ENCODE results near the gene ARAP3.
A peak's percentile ranks its signal among the peaks of the same experiment; 100 is the strongest.

ARAP3 gene

GRCh38 chr5:141665995-141666940 is 15.8 kb downstream of the ARAP3 start:
- no peak for DNase-seq

GRCh38 chr5:141664733-141665461 is 17.1 kb downstream of the ARAP3 start:
- DNase-seq, result peak; percentile 74 to 77

GRCh38 chr5:141663506-141663905 is 18.5 kb downstream of the ARAP3 start:
- no peak for DNase-seq

- DNase-seq, result no peak
Observed at GRCh38 chr5:141662028-141662427, 20.0 kb downstream of the ARAP3 start.

- DNase-seq, result no peak
Observed at GRCh38 chr5:141657937-141658545, 24.0 kb downstream of the ARAP3 start.

- no peak for DNase-seq
Observed at GRCh38 chr5:141657404-141657803, 24.6 kb downstream of the ARAP3 start.

GRCh38 chr5:141656396-141656795 is 25.6 kb downstream of the ARAP3 start:
- no peak for DNase-seq

- no peak for DNase-seq
Observed at GRCh38 chr5:141655020-141655419, 27.0 kb downstream of the ARAP3 start.

- no peak for DNase-seq
Observed at GRCh38 chr5:141654298-141654697, 27.7 kb downstream of the ARAP3 start.

GRCh38 chr5:141651728-141652105 is 30.3 kb downstream of the ARAP3 start:
- no peak for DNase-seq

GRCh38 chr5:141650851-141651727 is 30.9 kb downstream of the ARAP3 start, which contains the start of gene FCHSD1:
Gene FCHSD1, minus strand, starts transcription at chr5:141651418. Its CDS starts 50 bp downstream, at chr5:141651368.
- DNase-seq, result peak; percentile 50 to 58

GRCh38 chr5:141649972-141650371 is 32.1 kb downstream of the ARAP3 start:
- DNase-seq, result no peak

GRCh38 chr5:141649056-141649688 is 32.9 kb downstream of the ARAP3 start:
- no peak for DNase-seq

- no peak for DNase-seq
Observed at GRCh38 chr5:141647851-141648250, 34.2 kb downstream of the ARAP3 start.

GRCh38 chr5:141647242-141647641 is 34.8 kb downstream of the ARAP3 start:
- DNase-seq, result no peak

GRCh38 chr5:141646026-141646425 is 36.0 kb downstream of the ARAP3 start:
- no peak for DNase-seq

- peak; percentile 35 to 37 for DNase-seq
Observed at GRCh38 chr5:141641634-141642267, 40.3 kb downstream of the ARAP3 start.

GRCh38 chr5:141640698-141641097 is 41.3 kb downstream of the ARAP3 start:
- DNase-seq, result no peak

- DNase-seq, result no peak
Observed at GRCh38 chr5:141640051-141640415, 42.0 kb downstream of the ARAP3 start.

- DNase-seq, result no peak
Observed at GRCh38 chr5:141639357-141640050, 42.5 kb downstream of the ARAP3 start.

GRCh38 chr5:141638771-141639170 is 43.3 kb downstream of the ARAP3 start:
- DNase-seq, result no peak

Measured in Kasumi-1 (cell line).